CD14-positive monocyte (primary cell): ENCODE data around the gene TBC1D10A. TPM values are rescaled to one million over a fixed set of nuclear protein-coding genes. Genes with fewer than 3 reads are reported as not detected.
A peak's percentile ranks its signal among the peaks of the same experiment; 100 is the strongest.

Source experiments
- DNase-seq, 3 donors: peaks; one replicate each; pipeline ENCODE4 v3.0.0-alpha.2; 2011 to 2022
- H2AFZ ChIP-seq: 2 replicates; pipeline ENCODE4 v1.6.0; 2012; ENCODE audit warnings: mild to moderate bottlenecking, low read depth, low read length, inconsistent platforms; ENCODE audit not compliant: insufficient read depth, poor library complexity, severe bottlenecking
- H3K27ac ChIP-seq, 2 donors: 1 replicate in 1 of 2; 2 replicates in 1 of 2; pipeline ENCODE4 v1.5.1; 2012 to 2013; ENCODE audit warnings: low read length in 2 of 2, control low read depth in 1 of 2, inconsistent platforms in 1 of 2, low read depth in 1 of 2, mild to moderate bottlenecking in 1 of 2
- H3K27me3 ChIP-seq, 2 donors: one replicate each; pipeline versions ENCODE4 v1.6.0 to v1.6.1; 2011 to 2013; ENCODE audit warnings: low read length in 2 of 2; ENCODE audit not compliant: control insufficient read depth in 2 of 2, insufficient read depth in 2 of 2
- H3K36me3 ChIP-seq, 2 donors: replicated peaks in 1 of 2; 1 replicate in 1 of 2; 2 replicates in 1 of 2; pipeline versions ENCODE4 v1.5.1 to v1.6.1; 2012 to 2013; ENCODE audit warnings: low read length in 2 of 2, control low read depth in 1 of 2, inconsistent platforms in 1 of 2, mild to moderate bottlenecking in 1 of 2; ENCODE audit not compliant: insufficient read depth in 2 of 2, control insufficient read depth in 1 of 2
- H3K4me1 ChIP-seq, 2 donors: 1 replicate in 1 of 2; 2 replicates in 1 of 2; pipeline versions ENCODE4 v1.5.1 to v1.6.1; 2012 to 2013; ENCODE audit warnings: low read length in 2 of 2, control low read depth in 1 of 2, inconsistent platforms in 1 of 2, mild to moderate bottlenecking in 1 of 2, moderate library complexity in 1 of 2; ENCODE audit not compliant: insufficient read depth in 2 of 2, control insufficient read depth in 1 of 2
- H3K4me2 ChIP-seq: replicated peaks from 2 replicates; pipeline ENCODE3; 2012; ENCODE audit warnings: low read length, moderate library complexity, mild to moderate bottlenecking; ENCODE audit not compliant: poor library complexity, severe bottlenecking; ENCODE audit errors: extremely low read depth
- H3K4me3 ChIP-seq, 3 experiments: fragments of 200-600 bp in 1 of 3; sonication (generic) in 1 of 3; replicated peaks in 1 of 3; 1 replicate in 2 of 3; 2 replicates in 1 of 3; pipeline ENCODE4 v1.5.1; 2011 to 2013; ENCODE audit warnings: low read length in 3 of 3, mild to moderate bottlenecking in 3 of 3, control low read depth in 2 of 3, low read depth in 2 of 3, inconsistent platforms in 1 of 3, moderate library complexity in 1 of 3
- H3K79me2 ChIP-seq: 2 replicates; pipeline ENCODE4 v1.6.0; 2012; ENCODE audit warnings: mild to moderate bottlenecking, control low read depth, inconsistent platforms, low read length, moderate library complexity; ENCODE audit not compliant: insufficient read depth
- H3K9ac ChIP-seq: 2 replicates; pipeline ENCODE4 v1.6.0; 2017; ENCODE audit warnings: low read length, mild to moderate bottlenecking; ENCODE audit not compliant: insufficient read depth, poor library complexity, severe bottlenecking
- H3K9me3 ChIP-seq, 2 donors: replicated peaks in 1 of 2; 1 replicate in 1 of 2; 2 replicates in 1 of 2; pipeline versions ENCODE4 v1.5.1 to v1.6.1; 2012 to 2013; ENCODE audit warnings: low read length in 2 of 2, control low read depth in 1 of 2; ENCODE audit not compliant: control insufficient read depth in 1 of 2, insufficient read depth in 1 of 2
- H4K20me1 ChIP-seq: 2 replicates; pipeline ENCODE4 v1.6.0; 2012; ENCODE audit warnings: mild to moderate bottlenecking, low read length, control low read depth, moderate library complexity; ENCODE audit not compliant: insufficient read depth
- H3K27ac Mint-ChIP-seq, 7 donors: one replicate each; pipeline ENCODE4 v1.8.0; 2020; ENCODE audit warnings: mild to moderate bottlenecking in 7 of 7, mixed read lengths in 7 of 7, moderate library complexity in 6 of 7, inconsistent platforms in 2 of 7
- H3K27me3 Mint-ChIP-seq, 3 donors: one replicate each; pipeline ENCODE4 v1.8.0; 2021 to 2022; ENCODE audit warnings: low read depth in 3 of 3, mild to moderate bottlenecking in 3 of 3, mixed read lengths in 3 of 3, moderate library complexity in 3 of 3, inconsistent platforms in 1 of 3
- H3K36me3 Mint-ChIP-seq, 2 donors: one replicate each; pipeline ENCODE4 v1.8.0; 2020; ENCODE audit warnings: mixed read lengths in 2 of 2, inconsistent platforms in 1 of 2, mild to moderate bottlenecking in 1 of 2
- H3K4me1 Mint-ChIP-seq: one replicate; pipeline ENCODE4 v1.8.0; 2020; ENCODE audit warnings: mild to moderate bottlenecking, mixed read lengths
- H3K4me3 Mint-ChIP-seq, 2 donors: one replicate each; pipeline ENCODE4 v1.8.0; 2020; ENCODE audit warnings: mild to moderate bottlenecking in 2 of 2, mixed read lengths in 2 of 2, moderate library complexity in 1 of 2
- H3K9me3 Mint-ChIP-seq, 7 donors: one replicate each; pipeline ENCODE4 v1.8.0; 2020 to 2022; ENCODE audit warnings: mixed read lengths in 7 of 7, mild to moderate bottlenecking in 6 of 7, moderate library complexity in 6 of 7, inconsistent platforms in 2 of 7
- WGBS: methylation state at CpG from one replicate; pipeline ENCODE4 v1.1.5; 2013; ENCODE audit warnings: missing lambda C conversion rate; ENCODE audit not compliant: insufficient coverage; 5-methylcytosine and 5-hydroxymethylcytosine counted together
- intact Hi-C, 2 donors: fragments of 100-400 bp; cut with micrococcal nuclease; formaldehyde crosslinking; loops; one replicate each; pipeline versions ENCODE4 v1.15.0 to v1.15.1; 2023
- polyA plus RNA-seq, 3 donors: library from polyadenylated mRNA; depleted of rRNA in 1 of 3; unstranded in 2 of 3; stranded (reverse) in 1 of 3; fragments of 300-500 nt in 2 of 3; fragments of >200 nt in 1 of 3; fragmentation: Illumina TruSeq in 2 of 3; gene quantifications; 1 replicate in 2 of 3; 2 replicates in 1 of 3; pipeline ENCODE4 v1.2.3, GENCODE V29; 2012 to 2021
- TF ChIP-seq, protein P1 (sequence below): fragments of 200-600 bp; IDR thresholded peaks from one replicate; pipeline ENCODE4 v1.8.0; 2022; ENCODE audit warnings: antibody characterized with exemption, mild to moderate bottlenecking

Gene TBC1D10A
- polyA plus RNA-seq, 3 donors = 13.4 to 38.3 (median 21.8) TPM

DNA sequence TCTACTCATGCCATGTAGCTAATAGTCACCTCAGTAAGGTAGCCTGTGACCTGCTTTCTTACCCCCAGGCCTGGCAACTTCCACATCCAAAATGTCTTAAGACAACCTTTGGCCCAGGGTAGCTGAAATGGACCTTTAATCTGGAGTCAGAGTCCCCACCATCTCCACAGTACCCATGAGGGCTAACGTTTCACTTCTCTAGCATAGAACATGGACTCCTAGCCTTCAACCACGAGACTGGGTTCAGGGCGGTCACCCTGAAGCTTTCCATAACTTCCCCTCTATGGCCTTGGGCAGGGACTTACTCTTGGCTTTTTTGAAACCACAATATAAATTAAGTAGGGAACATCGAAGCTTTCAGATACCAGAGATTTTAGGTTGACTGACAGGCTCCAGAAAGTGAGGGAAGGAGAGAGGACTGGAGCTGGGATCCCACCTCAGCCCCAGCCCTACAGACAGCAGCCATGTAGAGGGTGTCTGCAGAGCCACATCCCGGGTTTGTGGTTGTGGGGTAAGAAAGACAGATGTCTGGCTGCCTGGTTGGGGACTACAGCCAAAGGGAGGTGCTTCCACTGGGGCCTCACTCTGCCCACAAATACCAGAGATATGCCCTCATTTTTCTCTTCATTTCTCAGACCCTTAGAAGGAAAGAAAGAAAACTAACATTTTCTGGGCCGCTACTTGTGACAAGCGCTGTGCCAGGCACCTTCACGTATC, 2.6 kb downstream of the TBC1D10A start:
- H3K4me1 Mint-ChIP-seq = peaks cover 73% of the 10 kb centered on the region
- intact Hi-C loops = loop anchor here in 1 of 2 donors (2.0 kb wide), 1 partner anchor 13 kb away; no protein-coding TSS in a partner anchor
- H3K27ac Mint-ChIP-seq = peak overlapping the region; percentile 80 to 90 (median 87)
- peaks cover 6 to 22% of the 10 kb centered on the region in 2 donors for H3K36me3 ChIP-seq
- TF ChIP-seq, protein P1, sequence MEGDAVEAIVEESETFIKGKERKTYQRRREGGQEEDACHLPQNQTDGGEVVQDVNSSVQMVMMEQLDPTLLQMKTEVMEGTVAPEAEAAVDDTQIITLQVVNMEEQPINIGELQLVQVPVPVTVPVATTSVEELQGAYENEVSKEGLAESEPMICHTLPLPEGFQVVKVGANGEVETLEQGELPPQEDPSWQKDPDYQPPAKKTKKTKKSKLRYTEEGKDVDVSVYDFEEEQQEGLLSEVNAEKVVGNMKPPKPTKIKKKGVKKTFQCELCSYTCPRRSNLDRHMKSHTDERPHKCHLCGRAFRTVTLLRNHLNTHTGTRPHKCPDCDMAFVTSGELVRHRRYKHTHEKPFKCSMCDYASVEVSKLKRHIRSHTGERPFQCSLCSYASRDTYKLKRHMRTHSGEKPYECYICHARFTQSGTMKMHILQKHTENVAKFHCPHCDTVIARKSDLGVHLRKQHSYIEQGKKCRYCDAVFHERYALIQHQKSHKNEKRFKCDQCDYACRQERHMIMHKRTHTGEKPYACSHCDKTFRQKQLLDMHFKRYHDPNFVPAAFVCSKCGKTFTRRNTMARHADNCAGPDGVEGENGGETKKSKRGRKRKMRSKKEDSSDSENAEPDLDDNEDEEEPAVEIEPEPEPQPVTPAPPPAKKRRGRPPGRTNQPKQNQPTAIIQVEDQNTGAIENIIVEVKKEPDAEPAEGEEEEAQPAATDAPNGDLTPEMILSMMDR = no peak
- H3K4me3 Mint-ChIP-seq = peak overlapping the region; percentile 88 to 91
- peaks cover 55% of the 10 kb centered on the region for H3K79me2 ChIP-seq
- H3K4me1 ChIP-seq = peaks cover 55 to 75% of the 10 kb centered on the region in 2 donors
- peak overlapping the region in 2 of 3 experiments; percentile 86 to 88 for H3K4me3 ChIP-seq
- H3K9me3 ChIP-seq = no peaks in the 10 kb centered on the region
- DNase-seq = peak; percentile 44 to 58 (median 57)
- no peaks in the 10 kb centered on the region for H3K27me3 ChIP-seq
- peak overlapping the region; percentile 79 for H3K4me2 ChIP-seq
- no CpG with 5 or more reads among the region's 8 CpGs for WGBS
- H3K27me3 Mint-ChIP-seq = no peaks in the 10 kb centered on the region
- no peaks in the 10 kb centered on the region for H3K9me3 Mint-ChIP-seq
- no peak overlapping the region for H3K9ac ChIP-seq
- peaks cover 18% of the 10 kb centered on the region for H4K20me1 ChIP-seq
- H2AFZ ChIP-seq = peak overlapping the region; percentile 27
- peaks cover 28 to 34% of the 10 kb centered on the region in 2 donors for H3K36me3 Mint-ChIP-seq
- peak overlapping the region; percentile 34 to 77 for H3K27ac ChIP-seq

DNA sequence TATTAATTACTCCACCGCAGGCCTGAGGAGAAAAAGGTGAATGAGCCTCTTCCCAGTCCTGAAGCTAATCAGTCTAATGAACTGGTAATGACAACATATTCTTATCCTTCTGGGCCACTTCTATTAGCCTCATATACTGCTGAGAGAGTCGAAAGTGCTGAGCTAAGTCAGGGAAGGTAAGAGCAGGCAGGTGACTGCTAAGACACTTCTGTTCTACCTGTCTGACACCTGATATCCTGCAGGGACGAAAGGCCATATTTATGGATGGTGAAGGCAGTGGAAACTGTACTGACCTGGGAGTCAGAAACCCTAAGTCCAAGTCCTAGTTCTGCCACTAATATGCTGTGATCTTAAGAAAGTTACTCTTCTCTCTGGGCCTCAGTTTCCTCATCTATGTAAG, 3.5 kb downstream of the TBC1D10A start:
- Mint-ChIP-seq H3K4me1 (peaks cover 82% of the 10 kb centered on the region), H3K27ac (peak overlapping the region in 2 of 7 donors; percentile 2 to 88), H3K27me3 (no peaks in the 10 kb centered on the region), H3K36me3 (peaks cover 29 to 35% of the 10 kb centered on the region in 2 donors), H3K9me3 (no peaks in the 10 kb centered on the region), H3K4me3 (no peak overlapping the region)
- Histone ChIP-seq H3K9ac (no peak overlapping the region), H3K4me2 (no peak overlapping the region), H3K27me3 (no peaks in the 10 kb centered on the region), H3K36me3 (peaks cover 6 to 16% of the 10 kb centered on the region in 2 donors), H3K9me3 (no peaks in the 10 kb centered on the region), H3K4me3 (no peak overlapping the region), H3K4me1 (peaks cover 65 to 84% of the 10 kb centered on the region in 2 donors), H3K27ac (no peak overlapping the region), H4K20me1 (peaks cover 19% of the 10 kb centered on the region), H2AFZ (no peak overlapping the region), H3K79me2 (peaks cover 57% of the 10 kb centered on the region)
- no CpG with 5 or more reads among the region's 3 CpGs for WGBS
- intact Hi-C loops = no loop called here
- TF ChIP-seq, protein P1 = no peak
- no peak for DNase-seq
